Activated naive CD8-positive, alpha-beta T cell (primary cell): ENCODE measurements around the gene XPNPEP3.

Experiments used
- H3K27ac Mint-ChIP-seq: one replicate; pipeline ENCODE4 v1.8.0; 2021; ENCODE audit warnings: mixed read lengths
- H3K27me3 Mint-ChIP-seq: one replicate; pipeline ENCODE4 v1.8.0; 2021; ENCODE audit warnings: mixed read lengths
- H3K36me3 Mint-ChIP-seq: one replicate; pipeline ENCODE4 v1.8.0; 2021; ENCODE audit warnings: mixed read lengths
- H3K4me1 Mint-ChIP-seq: one replicate; pipeline ENCODE4 v1.8.0; 2021; ENCODE audit warnings: low read depth, mixed read lengths
- H3K4me3 Mint-ChIP-seq: one replicate; pipeline ENCODE4 v1.8.0; 2021; ENCODE audit warnings: mild to moderate bottlenecking, mixed read lengths
- H3K9me3 Mint-ChIP-seq: one replicate; pipeline ENCODE4 v1.8.0; 2021; ENCODE audit warnings: low read depth, mixed read lengths

XPNPEP3 gene

DNA sequence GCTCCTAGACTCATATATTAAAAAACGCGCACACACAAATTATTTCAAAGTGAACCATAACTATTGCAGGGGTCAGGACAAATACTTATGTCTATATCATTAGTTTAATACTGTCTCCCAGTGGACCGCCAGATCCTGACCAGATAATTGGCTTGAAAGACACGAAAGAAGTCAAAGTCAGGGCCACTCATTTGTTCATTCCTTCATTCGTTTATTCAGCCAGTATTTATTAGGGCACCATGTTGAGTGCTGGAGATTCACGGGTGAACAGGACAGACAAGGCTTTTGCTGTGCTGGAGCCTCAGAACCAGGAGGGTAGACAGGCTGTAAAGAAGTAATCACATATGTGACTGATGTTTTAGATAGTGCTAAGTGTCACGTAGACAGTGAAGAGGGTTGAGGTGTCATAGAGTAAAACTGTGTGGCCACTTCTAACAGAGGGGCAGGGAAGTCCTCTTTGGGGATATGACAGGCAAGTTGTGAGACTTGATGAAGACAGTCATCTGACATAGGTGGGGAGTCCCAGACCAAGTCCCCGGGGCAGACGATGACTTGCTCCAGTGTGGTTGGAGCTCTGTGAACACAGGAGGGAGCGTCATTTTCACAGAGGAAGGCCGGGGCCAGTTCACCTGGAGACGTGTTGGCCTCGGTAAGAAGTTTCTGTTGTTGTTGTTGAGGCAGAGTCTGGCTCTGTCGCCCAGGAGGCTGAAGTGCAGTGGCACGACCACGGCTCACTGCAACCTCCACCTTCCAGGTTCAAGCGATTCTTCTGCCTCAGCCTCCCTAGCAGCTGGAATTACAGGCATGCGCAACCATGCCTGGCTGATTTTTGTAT, 120.1 kb downstream of the XPNPEP3 start:
- Mint-ChIP-seq H3K9me3 (no peaks in the 10 kb centered on the region), H3K4me1 (no peaks in the 10 kb centered on the region)

DNA sequence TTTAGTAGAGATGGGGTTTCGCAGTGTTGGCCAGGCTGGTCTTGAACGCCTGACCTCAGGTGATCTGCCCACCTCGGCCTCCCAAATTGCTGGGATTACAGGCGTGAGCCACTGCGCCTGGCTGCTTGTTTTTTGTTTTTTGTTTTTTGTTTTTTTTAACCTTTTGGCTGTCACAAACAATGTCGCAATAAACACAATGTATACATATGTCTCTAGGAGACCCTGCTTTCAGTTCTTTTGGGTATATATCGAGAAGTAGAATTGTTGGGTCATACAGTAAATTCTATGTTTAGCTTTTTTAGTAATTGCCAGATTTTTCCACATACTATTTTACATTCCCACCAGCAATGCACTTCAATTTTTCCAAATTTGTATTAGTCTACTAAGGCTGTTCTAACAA, 122.2 kb downstream of the XPNPEP3 start:
- H3K4me1 Mint-ChIP-seq, result no peaks in the 10 kb centered on the region
- no peaks in the 10 kb centered on the region for H3K27me3 Mint-ChIP-seq
- no peak overlapping the region for H3K4me3 Mint-ChIP-seq
- H3K9me3 Mint-ChIP-seq, result no peaks in the 10 kb centered on the region
- no peak overlapping the region for H3K27ac Mint-ChIP-seq
- no peaks in the 10 kb centered on the region for H3K36me3 Mint-ChIP-seq

More for the DNA sequence above, 120.1 kb downstream of the XPNPEP3 start:
- H3K36me3 Mint-ChIP-seq, result no peaks in the 10 kb centered on the region
- no peak overlapping the region for H3K27ac Mint-ChIP-seq
- no peak overlapping the region for H3K4me3 Mint-ChIP-seq
- H3K27me3 Mint-ChIP-seq, result no peaks in the 10 kb centered on the region

DNA sequence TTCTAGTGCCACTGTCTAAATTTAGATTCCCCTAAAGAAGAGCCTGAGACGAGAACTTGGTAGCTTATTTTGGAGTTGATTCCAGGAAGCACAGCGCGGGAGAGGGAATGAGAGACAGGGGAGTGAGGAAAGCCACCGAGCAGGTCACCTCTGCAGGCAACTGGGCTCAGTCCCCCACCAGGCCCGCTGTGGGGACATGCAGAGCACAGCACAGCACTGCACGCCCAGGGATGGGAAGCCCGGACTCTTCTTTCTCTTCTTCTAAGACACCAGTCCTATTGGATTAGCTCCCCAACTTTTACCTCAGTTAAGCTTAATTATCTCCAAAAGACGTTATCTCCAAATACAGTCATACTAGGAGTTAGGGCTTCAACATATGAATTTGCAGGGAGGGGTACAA, 122.9 kb downstream of the XPNPEP3 start:
- H3K36me3 Mint-ChIP-seq, result no peaks in the 10 kb centered on the region
- no peak overlapping the region for H3K4me3 Mint-ChIP-seq
- no peaks in the 10 kb centered on the region for H3K4me1 Mint-ChIP-seq
- H3K27me3 Mint-ChIP-seq, result no peaks in the 10 kb centered on the region
- H3K27ac Mint-ChIP-seq, result no peak overlapping the region
- no peaks in the 10 kb centered on the region for H3K9me3 Mint-ChIP-seq
